ENCODE measurements around the gene CINP.

GRCh38 chr14:102342238-102342637, 20.5 kb downstream of the CINP start:
- TF ChIP-seq POLR2A (IDR thresholded peaks at IDR 0.05) (no peak), CTCF (IDR thresholded peaks at IDR 0.05) (no peak)
